Hippocampal formation (tissue), 2 donors: Measurements from ENCODE around the gene TOMM22.
A peak's percentile ranks its signal among the peaks of the same experiment; 100 is the strongest.

Experiments
- DNase-seq, 2 donors: peaks; one replicate each; lab custom pipeline; 2025; lab: John Stamatoyannopoulos, UW

The TOMM22 gene

GRCh38 chr22:38715176-38715764 is 33.5 kb downstream of the TOMM22 start:
- DNase-seq, result no peak

- DNase-seq, result no peak
Measured at GRCh38 chr22:38715852-38716251, 34.1 kb downstream of the TOMM22 start.

GRCh38 chr22:38716271-38716670 is 34.5 kb downstream of the TOMM22 start:
- no peak for DNase-seq

- DNase-seq, result no peak
Measured at GRCh38 chr22:38716826-38717225, 35.1 kb downstream of the TOMM22 start.

- DNase-seq, result no peak
Measured at GRCh38 chr22:38717244-38717643, 35.5 kb downstream of the TOMM22 start.

- peak in 1 of 2 donors; percentile 29 for DNase-seq
Measured at GRCh38 chr22:38718414-38718813, 36.7 kb downstream of the TOMM22 start.

- DNase-seq, result no peak
Measured at GRCh38 chr22:38719196-38719595, 37.4 kb downstream of the TOMM22 start.

- DNase-seq, result no peak
Measured at GRCh38 chr22:38720350-38720749, 38.6 kb downstream of the TOMM22 start.

GRCh38 chr22:38721551-38721950 is 39.8 kb downstream of the TOMM22 start:
- no peak for DNase-seq

GRCh38 chr22:38724176-38724575 is 42.4 kb downstream of the TOMM22 start:
- no peak for DNase-seq

- DNase-seq, result peak; percentile 51 to 58
Measured at GRCh38 chr22:38724926-38725571, 43.3 kb downstream of the TOMM22 start.

GRCh38 chr22:38725900-38726655 is 44.3 kb downstream of the TOMM22 start:
- no peak for DNase-seq

GRCh38 chr22:38727123-38727522 is 45.4 kb downstream of the TOMM22 start:
- no peak for DNase-seq

GRCh38 chr22:38727530-38728451 is 46.0 kb downstream of the TOMM22 start:
- no peak for DNase-seq

- DNase-seq, result no peak
Measured at GRCh38 chr22:38728871-38729796, 47.4 kb downstream of the TOMM22 start.

- DNase-seq, result no peak
Measured at GRCh38 chr22:38729946-38730345, 48.2 kb downstream of the TOMM22 start.

GRCh38 chr22:38730411-38730871 is 48.7 kb downstream of the TOMM22 start:
- DNase-seq, result no peak

- DNase-seq, result no peak
Measured at GRCh38 chr22:38731703-38732161, 50.0 kb downstream of the TOMM22 start.

GRCh38 chr22:38732251-38732815 is 50.6 kb downstream of the TOMM22 start:
- DNase-seq, result no peak

GRCh38 chr22:38733329-38733723 is 51.6 kb downstream of the TOMM22 start:
- peak in 1 of 2 donors; percentile 65 for DNase-seq
